Stomach (tissue), 4 donors: Measurements from ENCODE around the gene COL27A1.

Source experiments
- EP300 ChIP-seq: sonication (generic); formaldehyde crosslinking; IDR thresholded peaks from one replicate; pipeline ENCODE4 v1.6.1; 2017; ENCODE audit warnings: antibody characterized with exemption
- POLR2A ChIP-seq, 4 donors: fragments of 450-650 bp; IDR thresholded peaks; one replicate each; pipeline ENCODE4 v1.6.1; 2016; ENCODE audit warnings: antibody characterized with exemption in 4 of 4, control low read depth in 2 of 4, mild to moderate bottlenecking in 1 of 4, moderate library complexity in 1 of 4
- TF ChIP-seq, protein P1 (sequence below), 7 experiments: fragments of 450-650 bp in 4 of 7; fragments of 200-600 bp in 3 of 7; sonication (generic) in 3 of 7; IDR thresholded peaks; one replicate each; pipeline ENCODE4 v1.5.1; 2016 to 2019; ENCODE audit warnings: antibody characterized with exemption in 7 of 7, control low read depth in 2 of 7, mild to moderate bottlenecking in 1 of 7

DNA sequence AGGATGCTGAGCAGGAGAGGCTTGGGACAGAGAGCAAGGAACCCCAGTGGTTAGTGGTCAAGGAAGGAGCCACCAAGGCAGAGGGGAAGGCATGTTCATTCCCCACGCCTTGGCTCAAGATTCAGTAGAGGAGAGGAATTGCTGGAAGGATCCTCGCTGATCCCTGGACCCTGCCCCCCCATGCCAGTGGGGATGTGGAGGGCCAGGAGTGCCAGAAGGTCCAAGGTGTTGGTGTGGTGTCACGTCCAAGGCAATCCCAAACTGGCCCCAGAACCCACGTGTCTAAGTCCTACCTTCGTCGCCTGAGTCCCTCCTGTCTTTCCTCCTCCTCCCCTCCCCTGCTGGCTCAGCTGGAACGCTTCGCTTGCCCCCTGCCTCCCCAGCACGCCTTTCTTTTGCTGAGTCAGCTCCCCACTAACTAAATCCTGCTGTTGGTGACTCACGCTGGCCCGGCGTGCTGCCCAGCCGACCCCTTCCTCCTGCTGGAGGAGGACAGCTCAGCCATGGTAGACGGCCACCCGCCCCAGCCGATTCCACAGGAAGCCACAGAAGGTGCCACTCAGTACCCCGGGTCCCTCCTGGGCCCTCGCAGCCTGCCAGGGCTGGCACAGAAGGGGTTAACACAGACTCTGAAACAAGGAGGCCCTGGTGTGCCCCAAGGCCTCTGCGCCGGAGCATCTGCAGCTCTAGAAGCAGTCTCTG, 130.0 kb downstream of the COL27A1 start:
- TF ChIP-seq, protein P1, sequence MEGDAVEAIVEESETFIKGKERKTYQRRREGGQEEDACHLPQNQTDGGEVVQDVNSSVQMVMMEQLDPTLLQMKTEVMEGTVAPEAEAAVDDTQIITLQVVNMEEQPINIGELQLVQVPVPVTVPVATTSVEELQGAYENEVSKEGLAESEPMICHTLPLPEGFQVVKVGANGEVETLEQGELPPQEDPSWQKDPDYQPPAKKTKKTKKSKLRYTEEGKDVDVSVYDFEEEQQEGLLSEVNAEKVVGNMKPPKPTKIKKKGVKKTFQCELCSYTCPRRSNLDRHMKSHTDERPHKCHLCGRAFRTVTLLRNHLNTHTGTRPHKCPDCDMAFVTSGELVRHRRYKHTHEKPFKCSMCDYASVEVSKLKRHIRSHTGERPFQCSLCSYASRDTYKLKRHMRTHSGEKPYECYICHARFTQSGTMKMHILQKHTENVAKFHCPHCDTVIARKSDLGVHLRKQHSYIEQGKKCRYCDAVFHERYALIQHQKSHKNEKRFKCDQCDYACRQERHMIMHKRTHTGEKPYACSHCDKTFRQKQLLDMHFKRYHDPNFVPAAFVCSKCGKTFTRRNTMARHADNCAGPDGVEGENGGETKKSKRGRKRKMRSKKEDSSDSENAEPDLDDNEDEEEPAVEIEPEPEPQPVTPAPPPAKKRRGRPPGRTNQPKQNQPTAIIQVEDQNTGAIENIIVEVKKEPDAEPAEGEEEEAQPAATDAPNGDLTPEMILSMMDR (IDR thresholded peaks at IDR 0.05): no peak
- TF ChIP-seq POLR2A (IDR thresholded peaks at IDR 0.05): no peak
- no peak for TF ChIP-seq EP300
